ENCODE data around the gene LRRN4.

The LRRN4 gene

DNA sequence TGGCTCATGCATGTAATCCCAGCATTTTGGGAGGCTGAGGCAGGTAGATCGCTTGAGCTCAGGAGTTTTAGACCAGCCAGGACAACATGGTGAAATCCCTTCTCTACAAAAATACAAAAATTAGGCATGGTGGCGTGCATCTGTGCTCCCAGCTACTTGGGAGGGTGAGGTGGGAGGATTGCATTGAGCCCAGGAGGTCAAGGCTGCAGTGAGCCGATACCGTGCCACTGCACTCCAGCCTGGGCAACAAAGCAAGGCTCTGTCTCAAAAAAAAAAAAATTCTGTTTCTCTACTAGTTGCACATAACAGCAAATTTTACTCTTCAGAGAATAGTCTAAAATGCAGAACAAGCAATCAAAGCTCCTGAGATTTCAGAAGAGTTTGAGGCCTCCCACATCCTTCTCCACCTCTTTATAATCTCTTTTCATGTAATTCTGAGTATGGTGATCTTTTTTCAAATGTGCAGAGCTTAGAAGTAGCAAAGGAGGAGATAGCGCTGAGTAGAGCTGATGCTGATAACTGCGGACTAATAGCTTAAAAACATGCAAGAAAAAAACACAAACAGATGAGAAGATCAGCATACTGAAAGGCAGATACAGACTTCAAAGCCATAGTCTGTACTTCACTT, 23.3 kb downstream of the LRRN4 start:
- TF ChIP-seq, protein P1, sequence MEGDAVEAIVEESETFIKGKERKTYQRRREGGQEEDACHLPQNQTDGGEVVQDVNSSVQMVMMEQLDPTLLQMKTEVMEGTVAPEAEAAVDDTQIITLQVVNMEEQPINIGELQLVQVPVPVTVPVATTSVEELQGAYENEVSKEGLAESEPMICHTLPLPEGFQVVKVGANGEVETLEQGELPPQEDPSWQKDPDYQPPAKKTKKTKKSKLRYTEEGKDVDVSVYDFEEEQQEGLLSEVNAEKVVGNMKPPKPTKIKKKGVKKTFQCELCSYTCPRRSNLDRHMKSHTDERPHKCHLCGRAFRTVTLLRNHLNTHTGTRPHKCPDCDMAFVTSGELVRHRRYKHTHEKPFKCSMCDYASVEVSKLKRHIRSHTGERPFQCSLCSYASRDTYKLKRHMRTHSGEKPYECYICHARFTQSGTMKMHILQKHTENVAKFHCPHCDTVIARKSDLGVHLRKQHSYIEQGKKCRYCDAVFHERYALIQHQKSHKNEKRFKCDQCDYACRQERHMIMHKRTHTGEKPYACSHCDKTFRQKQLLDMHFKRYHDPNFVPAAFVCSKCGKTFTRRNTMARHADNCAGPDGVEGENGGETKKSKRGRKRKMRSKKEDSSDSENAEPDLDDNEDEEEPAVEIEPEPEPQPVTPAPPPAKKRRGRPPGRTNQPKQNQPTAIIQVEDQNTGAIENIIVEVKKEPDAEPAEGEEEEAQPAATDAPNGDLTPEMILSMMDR (conservative IDR thresholded peaks at IDR 0.05; ENCODE audit: low read length), result no peak
- no peak for TF ChIP-seq EZH2phosphoT487 (IDR thresholded peaks at IDR 0.05; ENCODE audit: borderline replicate concordance)
- Histone ChIP-seq H3F3A (ENCODE audit: low read depth) (0 out of 2 replicates have a peak, but pooled peaks cover 4% of the 10 kb centered on the region), H3K9me2 (replicated peaks; ENCODE audit: low read depth, low read length) (no peaks in the 10 kb centered on the region), H3K4me1 (ENCODE audit: insufficient read depth, low read length, poor library complexity, severe bottlenecking) (peaks cover 29% of the 10 kb centered on the region), H3K9me3 (ENCODE audit: insufficient read depth, low read depth, low read length) (peaks cover 2% of the 10 kb centered on the region; the same call in 1 of the 2 replicates), H3K4me2 (ENCODE audit: low read depth, low read length, poor library complexity, severe bottlenecking) (no peak overlapping the region), H3K27me3 (ENCODE audit: insufficient read depth, low read length, poor library complexity, severe bottlenecking) (no peaks in the 10 kb centered on the region), H3K79me2 (ENCODE audit: insufficient read depth, low read length) (no peaks in the 10 kb centered on the region; the same call in 1 of the 2 replicates), H4K20me1 (ENCODE audit: insufficient read depth, low read length, poor library complexity, severe bottlenecking) (no peaks in the 10 kb centered on the region), H3K36me3 (ENCODE audit: insufficient read depth, low read length) (peaks cover 33% of the 10 kb centered on the region; the same call in 1 of the 2 replicates), H3K9ac (ENCODE audit: low read depth, low read length, poor library complexity, severe bottlenecking) (no peak overlapping the region), H3K4me3 (ENCODE audit: low read length, poor library complexity, severe bottlenecking) (no peak overlapping the region), H2AFZ (ENCODE audit: low read length) (no peak overlapping the region)

GRCh38 chr20:6029538-6029937, 24.3 kb downstream of the LRRN4 start:
- Histone ChIP-seq H3K9ac (ENCODE audit: low read depth, low read length, poor library complexity, severe bottlenecking) (no peak overlapping the region), H2AFZ (ENCODE audit: low read length) (no peak overlapping the region), H3K4me1 (ENCODE audit: insufficient read depth, low read length, poor library complexity, severe bottlenecking) (peaks cover 28% of the 10 kb centered on the region), H3K4me3 (ENCODE audit: low read length, poor library complexity, severe bottlenecking) (no peak overlapping the region), H3K27me3 (ENCODE audit: insufficient read depth, low read length, poor library complexity, severe bottlenecking) (no peaks in the 10 kb centered on the region), H4K20me1 (ENCODE audit: insufficient read depth, low read length, poor library complexity, severe bottlenecking) (no peaks in the 10 kb centered on the region), H3K9me2 (replicated peaks; ENCODE audit: low read depth, low read length) (no peaks in the 10 kb centered on the region), H3K36me3 (ENCODE audit: insufficient read depth, low read length) (peaks cover 37% of the 10 kb centered on the region), H3K79me2 (ENCODE audit: insufficient read depth, low read length) (no peaks in the 10 kb centered on the region; the same call in 1 of the 2 replicates), H3F3A (ENCODE audit: low read depth) (0 out of 2 replicates have a peak, but pooled peaks cover 4% of the 10 kb centered on the region), H3K9me3 (ENCODE audit: insufficient read depth, low read depth, low read length) (peaks cover 12% of the 10 kb centered on the region; the same call in 1 of the 2 replicates), H3K4me2 (ENCODE audit: low read depth, low read length, poor library complexity, severe bottlenecking) (no peak overlapping the region)
- no peak for TF ChIP-seq EZH2phosphoT487 (IDR thresholded peaks at IDR 0.05; ENCODE audit: borderline replicate concordance)
- TF ChIP-seq, protein P1 (conservative IDR thresholded peaks at IDR 0.05; ENCODE audit: low read length), result no peak

DNA sequence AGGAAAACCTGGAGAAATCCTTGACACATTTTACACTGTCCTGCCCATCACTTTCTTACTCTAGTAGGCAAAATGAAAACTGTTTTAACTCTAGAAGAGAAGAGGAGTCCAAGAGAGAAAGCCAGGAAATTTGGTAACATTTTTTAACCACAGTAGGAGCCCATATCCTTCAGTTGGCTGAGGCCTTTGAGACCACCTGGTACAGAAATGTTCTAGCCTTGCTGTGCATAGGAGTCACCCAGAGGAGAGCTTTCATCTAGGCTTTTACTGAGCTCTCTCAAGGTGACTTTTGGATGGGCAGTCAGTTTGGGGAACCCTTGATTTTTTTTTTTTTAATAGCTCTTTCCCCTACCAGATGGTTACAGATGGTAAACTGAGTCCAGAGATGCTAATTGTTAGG, 25.0 kb downstream of the LRRN4 start:
- Histone ChIP-seq H3K9me2 (replicated peaks; ENCODE audit: low read depth, low read length) (no peaks in the 10 kb centered on the region), H3K4me2 (ENCODE audit: low read depth, low read length, poor library complexity, severe bottlenecking) (peak overlapping the region; percentile 57), H3K4me3 (ENCODE audit: low read length, poor library complexity, severe bottlenecking) (peak overlapping the region; percentile 30), H3K9ac (ENCODE audit: low read depth, low read length, poor library complexity, severe bottlenecking) (no peak overlapping the region), H3K27me3 (ENCODE audit: insufficient read depth, low read length, poor library complexity, severe bottlenecking) (no peaks in the 10 kb centered on the region), H2AFZ (ENCODE audit: low read length) (no peak overlapping the region), H3K4me1 (ENCODE audit: insufficient read depth, low read length, poor library complexity, severe bottlenecking) (peaks cover 21% of the 10 kb centered on the region), H3K9me3 (ENCODE audit: insufficient read depth, low read depth, low read length) (peaks cover 14% of the 10 kb centered on the region; the same call in 1 of the 2 replicates), H4K20me1 (ENCODE audit: insufficient read depth, low read length, poor library complexity, severe bottlenecking) (no peaks in the 10 kb centered on the region), H3F3A (ENCODE audit: low read depth) (0 out of 2 replicates have a peak, but pooled peaks cover 4% of the 10 kb centered on the region), H3K79me2 (ENCODE audit: insufficient read depth, low read length) (no peaks in the 10 kb centered on the region; the same call in 1 of the 2 replicates), H3K36me3 (ENCODE audit: insufficient read depth, low read length) (peaks cover 37% of the 10 kb centered on the region)
- TF ChIP-seq EZH2phosphoT487 (IDR thresholded peaks at IDR 0.05; ENCODE audit: borderline replicate concordance), result no peak
- TF ChIP-seq, protein P1 (conservative IDR thresholded peaks at IDR 0.05; ENCODE audit: low read length), result no peak
